DND-41 (cell line): ENCODE data around the gene LSP1.

Source experiments
- ATAC-seq: fragments of 200-7000 bp; cut with Tn5 transposase; 3 replicates; pipeline ENCODE4 v1.9.1; 2021; ENCODE audit warnings: low read depth; ENCODE audit not compliant: insufficient read depth
- DNase-seq: peaks from one replicate; pipeline ENCODE4 v3.0.0-alpha.2; 2020
- H2AFZ ChIP-seq: 2 replicates; pipeline ENCODE4 v1.6.0; 2012; ENCODE audit warnings: low read depth, low read length
- H3K27ac ChIP-seq: 2 replicates; pipeline ENCODE4 v1.5.1; 2012; ENCODE audit warnings: low read length, inconsistent platforms
- H3K27me3 ChIP-seq: fragments of 200-600 bp; sonication (generic); 2 replicates; pipeline ENCODE4 v1.6.0; 2012; ENCODE audit warnings: low read length, mild to moderate bottlenecking, inconsistent platforms; ENCODE audit not compliant: insufficient read depth, poor library complexity
- H3K36me3 ChIP-seq: 2 replicates; pipeline ENCODE4 v1.5.1; 2012; ENCODE audit warnings: low read length, inconsistent platforms; ENCODE audit not compliant: insufficient read depth
- H3K4me1 ChIP-seq: 2 replicates; pipeline ENCODE4 v1.5.1; 2012; ENCODE audit warnings: mild to moderate bottlenecking, low read length; ENCODE audit not compliant: insufficient read depth
- H3K4me2 ChIP-seq: 2 replicates; pipeline ENCODE4 v1.6.0; 2012; ENCODE audit warnings: mild to moderate bottlenecking, moderate library complexity, low read length, inconsistent platforms; ENCODE audit not compliant: insufficient read depth
- H3K4me3 ChIP-seq, 2 experiments: fragments of 200-600 bp in 1 of 2; shearing (Covaris generic) in 1 of 2; 2 replicates each; pipeline ENCODE4 v1.5.1; 2012 to 2016; ENCODE audit warnings: inconsistent platforms in 2 of 2, low read length in 2 of 2, mild to moderate bottlenecking in 2 of 2, low read depth in 1 of 2, moderate library complexity in 1 of 2
- H3K79me2 ChIP-seq: 2 replicates; pipeline ENCODE4 v1.6.0; 2012; ENCODE audit warnings: low read length, inconsistent platforms; ENCODE audit not compliant: insufficient read depth
- H3K9ac ChIP-seq: 2 replicates; pipeline ENCODE4 v1.6.0; 2012; ENCODE audit warnings: low read depth, mild to moderate bottlenecking, inconsistent platforms, low read length, moderate library complexity
- H3K9me3 ChIP-seq: 2 replicates; pipeline ENCODE4 v1.5.1; 2012; ENCODE audit warnings: low read length, moderate library complexity, mild to moderate bottlenecking, inconsistent platforms; ENCODE audit not compliant: insufficient read depth, severe bottlenecking
- H4K20me1 ChIP-seq: 2 replicates; pipeline ENCODE4 v1.6.0; 2012; ENCODE audit warnings: low read length; ENCODE audit not compliant: insufficient read depth
- CTCF ChIP-seq: IDR thresholded peaks from 2 replicates; pipeline ENCODE4 v1.5.1; 2012; ENCODE audit warnings: borderline replicate concordance, low read length, moderate library complexity, mild to moderate bottlenecking; ENCODE audit not compliant: poor library complexity, severe bottlenecking; ENCODE audit errors: extremely low read depth
- EZH2 ChIP-seq: IDR thresholded peaks from 3 replicates; pipeline ENCODE4 v1.6.1; 2012; ENCODE audit warnings: borderline replicate concordance, low read depth, mild to moderate bottlenecking, moderate library complexity, low read length, inconsistent platforms; ENCODE audit not compliant: severe bottlenecking

LSP1 gene

GRCh38 chr11:1843796-1844195 lies 9.1 kb upstream of the LSP1 start:
- no peak overlapping the region for H3K4me2 ChIP-seq
- ATAC-seq (no peak), DNase-seq (no peak)
- no peak overlapping the region for H3K9ac ChIP-seq
- no peaks in the 10 kb centered on the region for H3K4me1 ChIP-seq
- no peaks in the 10 kb centered on the region for H3K36me3 ChIP-seq
- no peak overlapping the region for H3K27ac ChIP-seq
- H3K9me3 ChIP-seq = no peaks in the 10 kb centered on the region
- H4K20me1 ChIP-seq = no peaks in the 10 kb centered on the region; the same call in 1 of the 2 replicates
- H3K79me2 ChIP-seq = no peaks in the 10 kb centered on the region
- H2AFZ ChIP-seq = no peak overlapping the region
- TF ChIP-seq EZH2 (no peak), CTCF (no peak)
- no peak overlapping the region for H3K4me3 ChIP-seq
- peaks cover 6% of the 10 kb centered on the region for H3K27me3 ChIP-seq

GRCh38 chr11:1844221-1845094 lies 8.4 kb upstream of the LSP1 start:
- Histone ChIP-seq H3K36me3 (no peaks in the 10 kb centered on the region), H3K4me2 (no peak overlapping the region), H4K20me1 (no peaks in the 10 kb centered on the region; the same call in 1 of the 2 replicates), H3K9ac (no peak overlapping the region), H3K4me3 (no peak overlapping the region), H3K79me2 (no peaks in the 10 kb centered on the region), H3K27me3 (peaks cover 6% of the 10 kb centered on the region), H2AFZ (no peak overlapping the region), H3K9me3 (no peaks in the 10 kb centered on the region), H3K4me1 (no peaks in the 10 kb centered on the region), H3K27ac (no peak overlapping the region)
- TF ChIP-seq CTCF (no peak), EZH2 (no peak)
- ATAC-seq = no peak
- no peak for DNase-seq

GRCh38 chr11:1845095-1845429 lies 7.8 kb upstream of the LSP1 start:
- no peak for TF ChIP-seq EZH2
- no peak for TF ChIP-seq CTCF
- Histone ChIP-seq H2AFZ (no peak overlapping the region), H3K4me2 (no peak overlapping the region), H3K79me2 (no peaks in the 10 kb centered on the region), H3K27me3 (peaks cover 6% of the 10 kb centered on the region), H3K36me3 (no peaks in the 10 kb centered on the region), H3K9me3 (no peaks in the 10 kb centered on the region), H3K4me1 (no peaks in the 10 kb centered on the region), H4K20me1 (no peaks in the 10 kb centered on the region; the same call in 1 of the 2 replicates), H3K27ac (no peak overlapping the region), H3K9ac (no peak overlapping the region), H3K4me3 (no peak overlapping the region)
- ATAC-seq (no peak), DNase-seq (no peak)
